GM21825 (cell line): ENCODE measurements around the gene LCE3C.
"Not testable (repeated sequence)": the region's sequence is repeated elsewhere in the genome, so short reads cannot be mapped to it uniquely, and the experiment has no call there.

Source experiments
- ATAC-seq: cut with Tn5 transposase; IDR thresholded peaks from one replicate; pipeline ENCODE4 v1.9.1; 2021; ENCODE audit warnings: mild to moderate bottlenecking, moderate library complexity; ENCODE audit not compliant: unreplicated experiment

Gene LCE3C

GRCh38 chr1:152599934-152600333 is at the start of gene LCE3C:
LCE3C (plus strand) TSS chr1:152600234; CDS start chr1:152600732, 498 bp downstream.
- no peak for ATAC-seq

- no peak for ATAC-seq
Observed at GRCh38 chr1:152565115-152565514, 34.9 kb upstream of the LCE3C start.

- no peak for ATAC-seq
Observed at GRCh38 chr1:152565535-152566215, 34.4 kb upstream of the LCE3C start.

GRCh38 chr1:152566681-152567080 is 33.4 kb upstream of the LCE3C start, which contains the start of gene LCE3E:
LCE3E (minus strand) TSS chr1:152566780; CDS start chr1:152566208, 572 bp downstream.
- ATAC-seq: no peak

GRCh38 chr1:152577168-152577567 is 22.9 kb upstream of the LCE3C start:
- no peak for ATAC-seq

GRCh38 chr1:152579526-152579925 is 20.5 kb upstream of the LCE3C start:
- ATAC-seq: not testable (repeated sequence)

- ATAC-seq: no peak
Observed at GRCh38 chr1:152580433-152580832, 19.6 kb upstream of the LCE3C start, which contains the start of gene LCE3D. LCE3D (minus strand) TSS chr1:152580516; CDS start chr1:152579936, 580 bp downstream.

GRCh38 chr1:152582647-152583046 is 17.4 kb upstream of the LCE3C start:
- no peak for ATAC-seq

GRCh38 chr1:152585586-152585985 is 14.4 kb upstream of the LCE3C start:
- no peak for ATAC-seq

GRCh38 chr1:152596986-152597385 is 3.0 kb upstream of the LCE3C start:
- ATAC-seq: no peak

GRCh38 chr1:152613511-152613910 is 13.5 kb downstream of the LCE3C start, which contains the start of gene LCE3B:
LCE3B (plus strand) TSS chr1:152613811; CDS start chr1:152613811, 0 bp downstream.
- ATAC-seq: no peak

- ATAC-seq: no peak
Observed at GRCh38 chr1:152621993-152622392, 22.0 kb downstream of the LCE3C start.

GRCh38 chr1:152622803-152623202 is 22.8 kb downstream of the LCE3C start, which contains the start of gene LCE3A:
LCE3A (minus strand) TSS chr1:152623103; CDS start chr1:152623103, 0 bp downstream.
- no peak for ATAC-seq

GRCh38 chr1:152623203-152623844 is 23.3 kb downstream of the LCE3C start:
- ATAC-seq: no peak

- ATAC-seq: no peak
Observed at GRCh38 chr1:152626744-152627143, 26.7 kb downstream of the LCE3C start.

- no peak for ATAC-seq
Observed at GRCh38 chr1:152630596-152630995, 30.6 kb downstream of the LCE3C start.

- no peak for ATAC-seq
Observed at GRCh38 chr1:152640351-152640750, 40.3 kb downstream of the LCE3C start.

GRCh38 chr1:152643945-152644344 is 43.9 kb downstream of the LCE3C start:
- ATAC-seq: no peak

GRCh38 chr1:152645146-152645545 is 45.1 kb downstream of the LCE3C start:
- no peak for ATAC-seq

GRCh38 chr1:152646656-152647055 is 46.6 kb downstream of the LCE3C start:
- ATAC-seq: no peak
